ENCODE data around the gene KRT20. TPM values are rescaled to one million over a fixed set of nuclear protein-coding genes. Genes with fewer than 3 reads are reported as not detected.

KRT20 gene
- total and polyA plus RNA-seq, 9 of the 15 experiments (the other 6 are each of a cell fraction or from before 2014, with no cell fraction given): 0.44 TPM; not detected in 8

DNA sequence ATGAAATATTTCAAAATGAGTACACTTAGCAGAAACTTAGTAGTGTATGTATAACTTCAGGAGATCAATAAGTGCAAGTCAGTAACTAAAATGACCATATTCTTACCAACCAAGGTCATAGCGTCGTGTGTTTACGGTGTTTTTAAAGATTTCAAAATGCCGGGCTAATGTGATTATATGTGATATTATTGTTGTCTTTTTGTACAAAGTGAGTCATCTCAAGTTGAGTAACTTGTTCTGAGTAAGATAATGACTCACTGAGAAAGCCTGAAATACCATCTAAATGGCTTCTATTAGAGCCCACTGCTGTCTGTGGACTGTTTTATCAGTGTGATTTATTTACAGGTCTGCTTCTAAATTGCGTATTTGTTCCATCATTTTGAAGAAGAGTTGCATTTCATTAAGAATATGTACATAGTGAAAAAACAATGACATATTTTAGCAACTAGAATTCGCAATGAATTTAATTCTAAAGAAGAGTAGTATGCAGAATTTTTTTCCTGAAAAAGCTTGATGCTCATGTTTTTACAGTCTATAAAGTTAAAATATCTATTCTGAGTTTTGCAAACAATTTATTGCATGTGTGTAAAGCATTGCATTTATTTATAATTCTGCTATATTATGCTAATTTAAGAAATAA is 30.7 kb downstream of the KRT20 start (continued):
- TF ChIP-seq JUND (IDR thresholded peaks at IDR 0.05; ENCODE audit: borderline replicate concordance, low read depth, low read length) (peak; percentile 97), JUND (tag; IDR thresholded peaks at IDR 0.05; ENCODE audit: borderline replicate concordance, low read depth, low read length) (peak; percentile 98), TEAD4 (IDR thresholded peaks at IDR 0.05; ENCODE audit: low read length) (peak; percentile 75), TEAD4 (CRISPR knock-in tag; IDR thresholded peaks at IDR 0.05; ENCODE audit: borderline replicate concordance) (no peak), PHF8 (IDR thresholded peaks at IDR 0.05; ENCODE audit: borderline replicate concordance, low read length) (no peak), ARID1B (IDR thresholded peaks at IDR 0.05) (peak; percentile 91), MEIS2 (IDR thresholded peaks at IDR 0.05; ENCODE audit: partially characterized antibody) (peak; percentile 97), NCOR1 (IDR thresholded peaks at IDR 0.05) (peak; percentile 54), STAT5A (IDR thresholded peaks at IDR 0.05; ENCODE audit: borderline replicate concordance, low read length) (peak; percentile 47), NONO (IDR thresholded peaks at IDR 0.05; ENCODE audit: low read depth in 2 of 2, low read length in 1 of 2) (no peak), CBFA2T3 (IDR thresholded peaks at IDR 0.05) (peak; percentile 74), SOX6 (IDR thresholded peaks at IDR 0.05) (peak; percentile 71), KDM1A (IDR thresholded peaks at IDR 0.05) (peak; percentile 25 to 41; a peak in 2 of 4 replicates), PHF21A (IDR thresholded peaks at IDR 0.05; ENCODE audit: borderline replicate concordance, low read depth) (no peak), L3MBTL2 (IDR thresholded peaks at IDR 0.05) (peak; percentile 76), SMC3 (conservative IDR thresholded peaks at IDR 0.05; ENCODE audit: insufficient read depth, low read depth, low read length) (no peak), HOXB6 (CRISPR knock-in tag; IDR thresholded peaks at IDR 0.05; ENCODE audit: borderline replicate concordance) (no peak), TAL1 (IDR thresholded peaks at IDR 0.05) (peak; percentile 14; the same call in 1 of the 2 replicates), TCF3 (CRISPR knock-in tag; IDR thresholded peaks at IDR 0.05) (peak; percentile 55)
- TF ChIP-seq, protein P1, sequence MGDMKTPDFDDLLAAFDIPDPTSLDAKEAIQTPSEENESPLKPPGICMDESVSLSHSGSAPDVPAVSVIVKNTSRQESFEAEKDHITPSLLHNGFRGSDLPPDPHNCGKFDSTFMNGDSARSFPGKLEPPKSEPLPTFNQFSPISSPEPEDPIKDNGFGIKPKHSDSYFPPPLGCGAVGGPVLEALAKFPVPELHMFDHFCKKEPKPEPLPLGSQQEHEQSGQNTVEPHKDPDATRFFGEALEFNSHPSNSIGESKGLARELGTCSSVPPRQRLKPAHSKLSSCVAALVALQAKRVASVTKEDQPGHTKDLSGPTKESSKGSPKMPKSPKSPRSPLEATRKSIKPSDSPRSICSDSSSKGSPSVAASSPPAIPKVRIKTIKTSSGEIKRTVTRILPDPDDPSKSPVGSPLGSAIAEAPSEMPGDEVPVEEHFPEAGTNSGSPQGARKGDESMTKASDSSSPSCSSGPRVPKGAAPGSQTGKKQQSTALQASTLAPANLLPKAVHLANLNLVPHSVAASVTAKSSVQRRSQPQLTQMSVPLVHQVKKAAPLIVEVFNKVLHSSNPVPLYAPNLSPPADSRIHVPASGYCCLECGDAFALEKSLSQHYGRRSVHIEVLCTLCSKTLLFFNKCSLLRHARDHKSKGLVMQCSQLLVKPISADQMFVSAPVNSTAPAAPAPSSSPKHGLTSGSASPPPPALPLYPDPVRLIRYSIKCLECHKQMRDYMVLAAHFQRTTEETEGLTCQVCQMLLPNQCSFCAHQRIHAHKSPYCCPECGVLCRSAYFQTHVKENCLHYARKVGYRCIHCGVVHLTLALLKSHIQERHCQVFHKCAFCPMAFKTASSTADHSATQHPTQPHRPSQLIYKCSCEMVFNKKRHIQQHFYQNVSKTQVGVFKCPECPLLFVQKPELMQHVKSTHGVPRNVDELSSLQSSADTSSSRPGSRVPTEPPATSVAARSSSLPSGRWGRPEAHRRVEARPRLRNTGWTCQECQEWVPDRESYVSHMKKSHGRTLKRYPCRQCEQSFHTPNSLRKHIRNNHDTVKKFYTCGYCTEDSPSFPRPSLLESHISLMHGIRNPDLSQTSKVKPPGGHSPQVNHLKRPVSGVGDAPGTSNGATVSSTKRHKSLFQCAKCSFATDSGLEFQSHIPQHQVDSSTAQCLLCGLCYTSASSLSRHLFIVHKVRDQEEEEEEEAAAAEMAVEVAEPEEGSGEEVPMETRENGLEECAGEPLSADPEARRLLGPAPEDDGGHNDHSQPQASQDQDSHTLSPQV (IDR thresholded peaks at IDR 0.05): peak; percentile 61
- TF ChIP-seq, protein P2, sequence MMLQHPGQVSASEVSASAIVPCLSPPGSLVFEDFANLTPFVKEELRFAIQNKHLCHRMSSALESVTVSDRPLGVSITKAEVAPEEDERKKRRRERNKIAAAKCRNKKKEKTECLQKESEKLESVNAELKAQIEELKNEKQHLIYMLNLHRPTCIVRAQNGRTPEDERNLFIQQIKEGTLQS (IDR thresholded peaks at IDR 0.05): peak; percentile 99
- TF ChIP-seq, protein P2 (CRISPR knock-in tag; conservative IDR thresholded peaks at IDR 0.05): peak; percentile 66; the same call in 1 of the 2 replicates
- TF ChIP-seq, protein P3, sequence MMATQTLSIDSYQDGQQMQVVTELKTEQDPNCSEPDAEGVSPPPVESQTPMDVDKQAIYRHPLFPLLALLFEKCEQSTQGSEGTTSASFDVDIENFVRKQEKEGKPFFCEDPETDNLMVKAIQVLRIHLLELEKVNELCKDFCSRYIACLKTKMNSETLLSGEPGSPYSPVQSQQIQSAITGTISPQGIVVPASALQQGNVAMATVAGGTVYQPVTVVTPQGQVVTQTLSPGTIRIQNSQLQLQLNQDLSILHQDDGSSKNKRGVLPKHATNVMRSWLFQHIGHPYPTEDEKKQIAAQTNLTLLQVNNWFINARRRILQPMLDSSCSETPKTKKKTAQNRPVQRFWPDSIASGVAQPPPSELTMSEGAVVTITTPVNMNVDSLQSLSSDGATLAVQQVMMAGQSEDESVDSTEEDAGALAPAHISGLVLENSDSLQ (IDR thresholded peaks at IDR 0.05): peak; percentile 83
